NCI-H1417 treated with DMSO at 0.1 percent for 48 hours (cell line): ENCODE results near the gene DUS1L.

Experiments
- DNase-seq: peaks from one replicate; lab custom pipeline; 2025; lab: John Stamatoyannopoulos, UW

The DUS1L gene

GRCh38 chr17:82023447-82024241 is 42.0 kb downstream of the DUS1L start:
- DNase-seq: no peak

DNA sequence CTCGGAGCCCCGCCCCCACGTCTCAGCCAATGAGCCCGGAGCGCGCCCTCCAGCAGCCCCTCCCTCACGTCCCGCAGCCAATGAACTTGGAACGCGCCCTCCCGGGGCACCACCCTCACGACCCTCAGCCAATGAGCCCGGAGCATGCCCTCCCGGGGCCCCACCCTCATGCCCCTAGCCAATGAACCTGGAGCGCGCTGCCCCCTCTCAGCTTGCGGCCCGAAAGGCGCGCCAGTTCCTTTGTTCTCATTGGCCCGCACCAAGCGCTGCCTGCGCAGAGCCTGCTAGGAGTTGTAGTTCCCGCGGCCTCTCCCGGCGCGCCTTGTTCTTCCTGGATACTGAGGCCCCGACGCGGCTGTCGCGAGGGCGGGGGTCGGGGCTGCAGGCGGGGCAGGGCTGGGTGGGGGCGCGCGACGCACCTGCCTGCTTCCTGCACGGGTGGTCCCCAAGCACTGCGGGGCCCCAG is 42.6 kb downstream of the DUS1L start, which contains the start of gene LRRC45:
Gene LRRC45 (plus strand): TSS at position 325 of the 466 bp plus-strand sequence. CDS start 339 bp downstream, outside the sequence.
- DNase-seq: peak; percentile 97

GRCh38 chr17:82022310-82022980 is 43.2 kb downstream of the DUS1L start, which contains the start of gene CENPX:
Gene CENPX, minus strand, starts transcription at chr17:82022878. Its CDS starts 17 bp downstream, at chr17:82022861.
- no peak for DNase-seq

DNA sequence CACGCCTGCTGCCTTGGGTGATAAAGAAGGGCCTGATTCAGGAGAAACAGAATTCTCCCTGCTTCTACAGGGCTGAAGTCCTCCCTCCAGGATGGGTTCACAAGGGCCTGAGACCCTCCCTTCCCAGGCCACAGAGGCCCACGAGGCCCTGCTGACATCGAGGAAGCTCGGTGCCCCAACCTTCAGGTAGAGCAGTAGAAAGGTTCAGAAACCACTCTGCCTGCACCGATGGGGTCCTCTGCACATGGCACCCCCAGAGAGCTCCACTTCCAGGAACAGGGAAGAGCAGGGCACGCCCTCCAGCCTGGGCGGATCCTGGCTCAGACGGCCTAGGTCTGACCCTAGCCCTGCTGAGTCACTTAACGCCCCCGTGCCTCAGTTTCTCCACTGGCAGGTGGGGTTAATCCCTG is 43.7 kb downstream of the DUS1L start:
- no peak for DNase-seq

GRCh38 chr17:82021107-82021899 is 44.3 kb downstream of the DUS1L start:
- DNase-seq: no peak

GRCh38 chr17:82020572-82021106 is 45.0 kb downstream of the DUS1L start:
- no peak for DNase-seq

- DNase-seq: no peak
These were observed 45.7 kb downstream of the DUS1L start for GRCh38 chr17:82019690-82020571.

- no peak for DNase-seq
These were observed 46.5 kb downstream of the DUS1L start for GRCh38 chr17:82018989-82019689.

- peak; percentile 61 for DNase-seq
These were observed 47.2 kb downstream of the DUS1L start for GRCh38 chr17:82018152-82018988.

DNA sequence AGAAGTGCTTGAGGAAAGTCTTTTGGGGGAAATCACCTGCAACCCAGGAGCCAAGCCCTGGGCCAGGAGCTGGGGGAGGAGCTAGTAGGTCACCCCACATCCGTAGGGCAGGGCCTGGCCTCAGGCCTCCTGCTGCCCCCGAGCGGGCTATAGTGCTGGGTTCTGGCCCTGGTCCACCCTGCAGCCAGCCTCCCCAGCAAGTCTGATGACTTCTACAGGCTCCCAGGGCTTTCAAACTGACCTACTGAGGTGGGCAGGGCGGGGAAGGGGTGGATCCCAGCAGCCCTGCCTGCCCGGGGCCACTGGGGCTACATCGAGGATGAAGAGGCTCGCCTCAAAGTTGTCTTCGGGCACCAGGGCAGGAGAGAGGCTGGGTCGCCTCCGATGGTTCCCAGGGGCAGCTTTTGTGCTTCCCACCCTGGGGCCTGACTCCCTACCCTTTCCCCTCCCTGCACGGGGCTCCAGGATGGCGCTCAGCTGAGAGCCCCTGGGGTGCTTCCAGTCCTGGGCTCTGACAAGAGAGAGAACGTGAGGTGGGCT is 47.9 kb downstream of the DUS1L start:
- DNase-seq: no peak

- DNase-seq: no peak
These were observed 48.6 kb downstream of the DUS1L start for GRCh38 chr17:82016875-82017459.

- DNase-seq: no peak
These were observed 49.3 kb downstream of the DUS1L start for GRCh38 chr17:82016061-82016874.

DNA sequence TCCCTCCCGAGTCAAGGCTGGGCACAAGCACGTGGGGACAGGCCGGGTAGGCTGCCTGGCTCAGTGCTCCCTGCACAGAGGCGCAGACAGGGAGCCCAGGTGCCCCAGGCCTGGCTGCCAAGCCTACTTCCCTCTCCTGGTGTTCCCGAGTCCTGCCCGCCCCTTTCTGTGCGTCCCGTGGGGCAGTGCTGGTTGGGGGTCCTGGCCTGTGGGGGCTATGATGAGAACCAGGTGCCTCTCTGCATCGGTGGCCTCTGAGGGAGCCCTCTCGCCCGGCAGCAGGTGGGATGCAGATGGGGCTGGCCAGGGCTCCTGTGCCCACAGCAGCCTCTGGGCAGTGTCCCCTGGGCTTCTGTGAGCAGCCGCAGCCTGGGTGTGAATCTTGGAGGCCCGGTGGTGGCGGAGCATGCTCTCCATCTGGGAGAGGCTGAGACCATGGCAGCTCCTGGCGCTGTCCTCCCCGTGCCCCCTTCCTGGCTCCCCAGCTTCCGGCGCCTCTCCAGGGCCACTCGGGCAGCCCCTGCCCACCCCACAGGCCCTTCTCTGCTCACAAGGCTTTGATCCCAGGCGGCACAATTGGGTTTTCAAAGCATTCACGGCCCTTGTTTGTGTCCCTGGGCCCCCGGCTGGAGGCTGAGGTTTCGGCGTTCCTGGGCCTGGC is 50.2 kb downstream of the DUS1L start:
- no peak for DNase-seq

GRCh38 chr17:82014971-82015310 is 50.7 kb downstream of the DUS1L start:
- no peak for DNase-seq

DNA sequence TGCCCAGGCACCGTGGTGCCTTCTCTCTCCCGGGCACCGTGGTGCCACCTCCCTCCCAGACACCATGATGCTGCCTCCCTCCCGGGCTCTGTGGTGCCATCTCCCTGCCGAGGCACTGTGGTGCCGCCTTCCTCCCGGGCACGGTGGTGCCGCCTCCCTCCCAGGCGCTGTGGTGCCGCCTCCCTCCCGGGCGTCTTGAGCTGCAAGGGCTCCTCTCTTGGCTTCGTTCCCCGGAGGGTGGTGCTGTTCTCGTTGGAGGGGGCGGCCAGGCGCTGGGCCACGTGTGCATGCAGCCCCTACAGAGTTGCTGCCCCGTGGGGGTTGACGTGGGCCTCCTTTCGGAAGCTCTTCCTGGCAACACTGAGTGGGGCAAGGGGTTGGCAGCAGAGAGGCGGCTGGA is 51.2 kb downstream of the DUS1L start:
- no peak for DNase-seq

DNA sequence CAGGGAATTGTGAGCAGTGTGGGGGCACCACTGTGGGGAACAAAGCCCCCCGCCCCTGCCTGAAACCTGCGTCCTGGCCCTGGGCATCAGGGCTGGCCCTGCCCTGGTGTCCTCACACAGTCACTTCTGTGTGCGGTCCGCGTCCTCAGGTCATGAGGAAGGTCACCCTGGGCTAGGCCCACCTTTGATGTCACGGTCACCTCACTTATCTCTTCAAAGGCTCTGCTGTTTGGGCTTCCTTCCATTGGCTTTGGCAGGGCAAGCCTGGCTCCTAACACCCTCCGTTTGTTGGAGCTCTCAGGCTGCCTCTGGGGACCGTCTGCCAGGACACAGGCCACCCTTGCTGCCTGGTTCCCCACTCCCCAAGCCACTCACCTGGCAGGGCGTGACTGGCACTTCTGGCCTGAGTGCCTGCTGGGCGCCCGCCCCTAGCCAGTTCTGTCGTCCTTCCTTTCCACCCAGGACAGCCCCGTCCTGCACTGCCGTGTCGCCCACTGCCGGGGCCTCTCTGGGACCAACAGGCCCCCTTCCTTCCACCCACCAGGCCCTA is 51.8 kb downstream of the DUS1L start:
- DNase-seq: no peak

- no peak for DNase-seq
These were observed 52.3 kb downstream of the DUS1L start for GRCh38 chr17:82013341-82013740.
